Esophagus squamous epithelium (tissue), 5 donors: Measurements from ENCODE around the gene CELSR3. TPM values are rescaled to one million over a fixed set of nuclear protein-coding genes. Genes with fewer than 3 reads are reported as not detected.

Source experiments
- DNase-seq: peaks from one replicate; lab custom pipeline; 2025; lab: John Stamatoyannopoulos, UW
- H3K27ac ChIP-seq, 4 donors: fragments of 200-600 bp; sonication (generic); one replicate each; pipeline ENCODE4 v1.5.1; 2016 to 2019; ENCODE audit warnings: mild to moderate bottlenecking in 1 of 4
- H3K27me3 ChIP-seq, 4 donors: fragments of 200-600 bp; sonication (generic); 1 replicate in 3 of 4; 2 replicates in 1 of 4; pipeline versions ENCODE4 v1.5.1 to v1.6.0; 2017 to 2021; ENCODE audit warnings: antibody characterized with exemption in 1 of 4
- H3K36me3 ChIP-seq, 3 donors: fragments of 200-600 bp; sonication (generic); one replicate each; pipeline ENCODE4 v1.5.1; 2016 to 2019
- H3K4me1 ChIP-seq, 3 donors: fragments of 200-600 bp; sonication (generic); one replicate each; pipeline ENCODE4 v1.5.1; 2017 to 2019
- H3K4me3 ChIP-seq, 4 donors: fragments of 200-600 bp; sonication (generic); 1 replicate in 3 of 4; 2 replicates in 1 of 4; pipeline ENCODE4 v1.5.1; 2016 to 2019; ENCODE audit warnings: mild to moderate bottlenecking in 2 of 4, moderate library complexity in 1 of 4
- H3K9me3 ChIP-seq, 3 donors: fragments of 200-600 bp; sonication (generic); one replicate each; pipeline ENCODE4 v1.5.1; 2016 to 2019
- POLR2A ChIP-seq, 4 donors: fragments of 450-650 bp; IDR thresholded peaks; one replicate each; pipeline ENCODE4 v1.6.1; 2017; ENCODE audit warnings: antibody characterized with exemption in 4 of 4, mild to moderate bottlenecking in 4 of 4, moderate library complexity in 3 of 4
- WGBS, 2 donors: methylation state at CpG; one replicate each; pipeline ENCODE4 v1.1.5; 2018; 5-methylcytosine and 5-hydroxymethylcytosine counted together
- intact Hi-C: fragments of 100-400 bp; cut with DNase I; formaldehyde crosslinking; loops from one replicate; pipeline ENCODE4 v1.15.0; 2022
- total RNA-seq, 4 donors: library from RNA; depleted of rRNA; stranded (reverse); fragments of >200 nt; gene quantifications; one replicate each; pipeline ENCODE4 v1.1.0, GENCODE V29; 2016
- TF ChIP-seq, protein P1 (sequence below), 6 experiments: fragments of 450-650 bp in 4 of 6; fragments of 200-600 bp in 2 of 6; sonication (generic) in 2 of 6; IDR thresholded peaks; one replicate each; pipeline ENCODE4 v1.5.1; 2016 to 2019; ENCODE audit warnings: antibody characterized with exemption in 6 of 6, mild to moderate bottlenecking in 4 of 6, moderate library complexity in 4 of 6
- donor health status: DM: yes; HTN: yes; CAD: no.

CELSR3 gene
- total RNA-seq, 4 donors from 2014 or later: 0.31 to 0.76 (median 0.45) TPM

DNA sequence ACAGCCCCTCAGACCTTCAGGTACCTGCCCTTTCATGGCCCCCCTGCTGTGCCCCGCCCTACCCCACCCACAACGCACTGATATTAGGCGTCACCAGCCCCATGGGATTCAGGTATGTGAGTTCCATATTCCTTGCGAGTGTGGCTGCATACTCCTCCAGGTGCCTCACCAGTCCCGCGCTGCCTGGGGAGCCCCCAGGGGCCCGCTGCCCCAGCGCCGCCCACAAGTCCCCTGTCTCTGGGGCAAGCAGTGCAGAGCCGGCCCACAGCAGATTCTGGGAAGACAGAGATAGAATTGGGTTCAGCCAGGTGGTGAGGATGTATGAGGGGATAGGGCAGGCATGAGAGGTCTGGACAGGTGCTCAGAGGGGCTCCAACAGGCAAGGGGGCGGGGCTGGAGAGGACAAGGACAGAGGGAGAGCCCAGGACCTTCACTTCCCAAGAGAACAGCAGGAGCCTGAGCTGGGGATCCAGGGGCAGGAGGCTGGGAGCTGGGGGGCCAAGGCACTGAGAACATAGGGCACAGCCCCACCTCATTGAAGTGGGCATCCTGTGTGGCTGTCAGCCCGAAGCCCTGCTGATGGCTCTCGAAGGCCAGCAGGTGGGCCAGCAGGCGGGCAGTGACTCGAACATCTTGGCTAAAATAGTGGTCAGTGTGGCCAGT is 14.4 kb downstream of the CELSR3 start:
- Histone ChIP-seq H3K4me3 (no peak overlapping the region), H3K36me3 (no peaks in the 10 kb centered on the region), H3K9me3 (no peaks in the 10 kb centered on the region), H3K4me1 (no peaks in the 10 kb centered on the region), H3K27ac (no peak overlapping the region), H3K27me3 (no peaks in the 10 kb centered on the region)
- WGBS, 2 donors: 88 to 90% methylated on average over 4 to 6 of the region's 15 CpGs
- intact Hi-C loops: no loop called here
- TF ChIP-seq, protein P1, sequence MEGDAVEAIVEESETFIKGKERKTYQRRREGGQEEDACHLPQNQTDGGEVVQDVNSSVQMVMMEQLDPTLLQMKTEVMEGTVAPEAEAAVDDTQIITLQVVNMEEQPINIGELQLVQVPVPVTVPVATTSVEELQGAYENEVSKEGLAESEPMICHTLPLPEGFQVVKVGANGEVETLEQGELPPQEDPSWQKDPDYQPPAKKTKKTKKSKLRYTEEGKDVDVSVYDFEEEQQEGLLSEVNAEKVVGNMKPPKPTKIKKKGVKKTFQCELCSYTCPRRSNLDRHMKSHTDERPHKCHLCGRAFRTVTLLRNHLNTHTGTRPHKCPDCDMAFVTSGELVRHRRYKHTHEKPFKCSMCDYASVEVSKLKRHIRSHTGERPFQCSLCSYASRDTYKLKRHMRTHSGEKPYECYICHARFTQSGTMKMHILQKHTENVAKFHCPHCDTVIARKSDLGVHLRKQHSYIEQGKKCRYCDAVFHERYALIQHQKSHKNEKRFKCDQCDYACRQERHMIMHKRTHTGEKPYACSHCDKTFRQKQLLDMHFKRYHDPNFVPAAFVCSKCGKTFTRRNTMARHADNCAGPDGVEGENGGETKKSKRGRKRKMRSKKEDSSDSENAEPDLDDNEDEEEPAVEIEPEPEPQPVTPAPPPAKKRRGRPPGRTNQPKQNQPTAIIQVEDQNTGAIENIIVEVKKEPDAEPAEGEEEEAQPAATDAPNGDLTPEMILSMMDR (IDR thresholded peaks at IDR 0.05): no peak
- TF ChIP-seq POLR2A (IDR thresholded peaks at IDR 0.05): no peak
- no peak for DNase-seq

DNA sequence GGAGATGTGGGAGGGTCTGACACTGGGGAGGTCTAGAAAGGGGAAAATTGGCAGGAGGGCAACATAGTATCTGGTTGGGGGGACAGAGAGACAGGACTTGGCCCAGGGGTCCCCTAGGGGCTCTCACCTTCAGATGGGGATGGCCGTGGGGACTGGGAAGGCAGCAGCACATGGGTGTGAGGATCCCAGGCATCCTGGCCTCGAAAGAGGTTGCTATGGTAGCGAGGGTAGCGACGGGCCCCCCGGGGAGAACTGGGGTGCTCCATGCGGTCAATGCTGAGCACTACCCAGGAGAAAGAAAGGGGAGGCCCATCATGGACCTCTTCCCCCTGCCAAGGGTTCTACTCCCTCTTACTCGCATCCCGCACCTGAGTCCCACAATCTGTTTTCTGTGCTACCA is 15.0 kb downstream of the CELSR3 start:
- no peaks in the 10 kb centered on the region for H3K4me1 ChIP-seq
- DNase-seq: no peak
- H3K27ac ChIP-seq: no peak overlapping the region
- no peaks in the 10 kb centered on the region for H3K36me3 ChIP-seq
- no peak overlapping the region for H3K4me3 ChIP-seq
- H3K9me3 ChIP-seq: no peaks in the 10 kb centered on the region
- no peaks in the 10 kb centered on the region for H3K27me3 ChIP-seq
- intact Hi-C loops: no loop called here
- TF ChIP-seq, protein P1 (IDR thresholded peaks at IDR 0.05): no peak
- TF ChIP-seq POLR2A (IDR thresholded peaks at IDR 0.05): no peak
- WGBS, 2 donors: 80 to 81% methylated on average over 4 to 9 of the region's 9 CpGs

DNA sequence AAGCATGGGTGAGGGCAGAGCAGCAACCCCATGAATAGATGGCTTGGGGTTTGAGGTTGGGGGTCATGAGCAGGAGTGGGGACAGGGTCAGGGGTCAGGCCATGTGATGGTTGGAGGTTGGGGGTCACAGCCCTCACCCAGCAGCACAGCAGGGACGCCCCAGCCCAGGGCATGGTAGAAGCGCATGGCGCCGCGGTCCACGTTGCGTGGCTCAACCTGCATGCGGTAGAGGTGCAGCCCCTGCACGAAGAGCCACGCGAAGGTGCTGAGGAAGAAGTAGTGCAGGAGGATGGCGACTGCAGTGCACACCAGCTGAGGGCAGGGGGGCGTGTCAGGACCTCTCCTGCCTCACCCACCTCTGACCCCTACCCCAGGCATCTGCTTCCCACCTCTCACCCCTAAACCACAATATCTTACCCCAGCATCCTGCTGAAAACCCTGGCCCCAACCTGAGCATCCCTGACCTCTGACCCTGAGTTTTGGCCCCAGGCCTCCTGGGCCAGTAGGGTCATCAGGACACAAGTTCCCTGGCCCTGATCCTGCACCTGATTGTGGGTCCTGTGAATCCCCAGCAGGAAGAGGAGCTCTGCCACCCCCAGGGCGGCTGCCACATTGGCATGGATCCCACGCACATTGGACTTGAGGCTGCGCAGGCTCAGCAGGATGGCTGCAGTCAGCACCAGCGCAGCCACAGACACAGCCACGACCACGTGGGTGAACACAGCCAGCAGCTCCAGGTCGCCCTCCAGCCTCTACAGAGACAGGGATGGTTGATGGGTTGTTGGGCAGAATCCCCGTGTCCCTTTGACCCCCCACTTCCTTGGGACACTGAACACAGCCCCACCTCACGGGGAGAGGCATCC is 17.6 kb downstream of the CELSR3 start:
- no peaks in the 10 kb centered on the region for H3K9me3 ChIP-seq
- H3K27ac ChIP-seq: no peak overlapping the region
- WGBS, 2 donors: 86 to 97% methylated on average over 6 to 12 of the region's 22 CpGs
- no peak overlapping the region for H3K4me3 ChIP-seq
- TF ChIP-seq, protein P1 (IDR thresholded peaks at IDR 0.05): no peak
- TF ChIP-seq POLR2A (IDR thresholded peaks at IDR 0.05): no peak
- no peaks in the 10 kb centered on the region for H3K36me3 ChIP-seq
- no peaks in the 10 kb centered on the region for H3K27me3 ChIP-seq
- no peaks in the 10 kb centered on the region for H3K4me1 ChIP-seq
- intact Hi-C loops: no loop called here
- no peak for DNase-seq

- no peak overlapping the region for H3K4me3 ChIP-seq
- no peak for DNase-seq
- H3K27ac ChIP-seq: no peak overlapping the region
- no peaks in the 10 kb centered on the region for H3K36me3 ChIP-seq
- intact Hi-C loops: no loop called here
- TF ChIP-seq, protein P1 (IDR thresholded peaks at IDR 0.05): no peak
- no peak for TF ChIP-seq POLR2A (IDR thresholded peaks at IDR 0.05)
- WGBS, 2 donors: no CpG with 5 or more reads among the region's 12 CpGs
- H3K9me3 ChIP-seq: no peaks in the 10 kb centered on the region
- no peaks in the 10 kb centered on the region for H3K27me3 ChIP-seq
- no peaks in the 10 kb centered on the region for H3K4me1 ChIP-seq
Measured at GRCh38 chr3:48642605-48643004, 20.1 kb downstream of the CELSR3 start.

GRCh38 chr3:48641396-48641795 is 21.3 kb downstream of the CELSR3 start:
- no peak for DNase-seq
- no peak for TF ChIP-seq POLR2A (IDR thresholded peaks at IDR 0.05)
- TF ChIP-seq, protein P1 (IDR thresholded peaks at IDR 0.05): no peak
- Histone ChIP-seq H3K27ac (no peak overlapping the region), H3K27me3 (no peaks in the 10 kb centered on the region), H3K9me3 (no peaks in the 10 kb centered on the region), H3K36me3 (no peaks in the 10 kb centered on the region), H3K4me3 (no peak overlapping the region), H3K4me1 (peaks cover 0 to 4% (median under 1%) of the 10 kb centered on the region in 3 donors)
- WGBS, 2 donors: 100% methylated on average over 1 of the region's 3 CpGs
- intact Hi-C loops: no loop called here
